Activated naive CD8-positive, alpha-beta T cell treated with anti-CD3 and anti-CD28 coated beads, Interleukin-2, amount 50 U/mL, for 24 hours (primary cell): ENCODE data around the gene P3H1.
"Not testable (repeated sequence)": the region's sequence is repeated elsewhere in the genome, so short reads cannot be mapped to it uniquely, and the experiment has no call there.

Experiments used
- ATAC-seq: fragments of 150-1000 bp; cut with Tn5 transposase; one replicate; pipeline ENCODE4 v1.10.0; 2021
- DNase-seq: peaks from one replicate; pipeline ENCODE4 v3.0.0; 2021
- H3K27ac Mint-ChIP-seq: one replicate; pipeline ENCODE4 v1.8.0; 2021; ENCODE audit warnings: mild to moderate bottlenecking, mixed read lengths
- H3K27me3 Mint-ChIP-seq: one replicate; pipeline ENCODE4 v1.8.0; 2021; ENCODE audit warnings: mixed read lengths
- H3K36me3 Mint-ChIP-seq: one replicate; pipeline ENCODE4 v1.8.0; 2021; ENCODE audit warnings: low read depth, mixed read lengths
- H3K4me1 Mint-ChIP-seq: one replicate; pipeline ENCODE4 v1.8.0; 2021; ENCODE audit warnings: mixed read lengths
- H3K4me3 Mint-ChIP-seq: one replicate; pipeline ENCODE4 v1.8.0; 2021; ENCODE audit warnings: mild to moderate bottlenecking, moderate library complexity, mixed read lengths
- H3K9me3 Mint-ChIP-seq: one replicate; pipeline ENCODE4 v1.8.0; 2021; ENCODE audit warnings: mixed read lengths

P3H1 gene

GRCh38 chr1:42766741-42767509 lies at the start of gene P3H1, which contains the start of gene C1orf50:
Gene P3H1, minus strand, starts transcription at chr1:42767028. Its CDS starts 57 bp downstream, at chr1:42766971.
Gene C1orf50, plus strand, starts transcription at chr1:42767249. Its CDS starts 63 bp downstream, at chr1:42767312.
- Mint-ChIP-seq H3K4me3 (no peak within 1 kb of the TSS), H3K36me3 (peaks cover 15% of the 10 kb centered on the region), H3K9me3 (no peaks in the 10 kb centered on the region), H3K4me1 (peaks cover 33% of the 10 kb centered on the region), H3K27ac (peak within 1 kb of the TSS; percentile 80), H3K27me3 (no peaks in the 10 kb centered on the region)
- peak; percentile 99 for DNase-seq
- ATAC-seq, result peak; percentile 97

DNA sequence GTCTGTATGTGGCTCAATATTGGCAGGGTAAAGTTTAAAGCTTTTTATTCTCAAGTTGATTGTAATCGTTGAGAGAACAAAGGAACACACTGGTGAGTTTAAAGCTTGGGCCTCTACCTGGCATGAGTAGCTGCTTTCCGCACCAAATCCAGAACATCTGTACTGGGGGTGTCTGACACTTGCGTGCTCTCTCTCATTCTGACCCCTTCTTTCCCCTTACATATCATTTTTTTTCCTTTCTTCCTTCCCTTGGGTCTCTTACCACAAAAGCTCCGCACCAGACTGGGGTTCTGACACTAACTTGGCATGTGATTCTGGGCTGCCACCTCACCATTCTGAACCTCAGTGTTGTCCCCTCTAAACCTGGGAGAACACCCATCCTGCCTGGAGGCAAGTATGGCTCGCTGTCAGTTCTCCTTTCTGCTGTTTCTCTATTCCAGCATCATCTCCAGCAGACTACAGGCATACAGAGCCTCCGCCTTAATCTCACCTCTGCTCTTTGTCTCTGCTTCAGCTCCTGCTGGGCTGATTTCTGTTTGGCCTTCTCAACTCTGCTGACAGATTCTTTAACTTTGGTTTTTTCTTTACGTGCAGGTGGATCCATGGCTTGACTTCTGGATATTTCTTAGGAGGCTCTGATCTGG lies 49.2 kb upstream of the P3H1 start:
- H3K4me3 Mint-ChIP-seq, result peak overlapping the region; percentile 81
- peak overlapping the region; percentile 79 for H3K27ac Mint-ChIP-seq
- peaks cover 4% of the 10 kb centered on the region for H3K36me3 Mint-ChIP-seq
- no peaks in the 10 kb centered on the region for H3K27me3 Mint-ChIP-seq
- peaks cover 19% of the 10 kb centered on the region for H3K4me1 Mint-ChIP-seq
- ATAC-seq, result peak; percentile 9
- no peaks in the 10 kb centered on the region for H3K9me3 Mint-ChIP-seq
- DNase-seq, result peak; percentile 13

GRCh38 chr1:42814815-42815214 lies 48.0 kb upstream of the P3H1 start:
- DNase-seq, ATAC-seq, H3K27ac Mint-ChIP-seq, H3K4me3 Mint-ChIP-seq, H3K9me3 Mint-ChIP-seq, H3K36me3 Mint-ChIP-seq, H3K27me3 Mint-ChIP-seq: not testable (repeated sequence)
- H3K4me1 Mint-ChIP-seq, result peaks cover 19% of the 10 kb centered on the region

DNA sequence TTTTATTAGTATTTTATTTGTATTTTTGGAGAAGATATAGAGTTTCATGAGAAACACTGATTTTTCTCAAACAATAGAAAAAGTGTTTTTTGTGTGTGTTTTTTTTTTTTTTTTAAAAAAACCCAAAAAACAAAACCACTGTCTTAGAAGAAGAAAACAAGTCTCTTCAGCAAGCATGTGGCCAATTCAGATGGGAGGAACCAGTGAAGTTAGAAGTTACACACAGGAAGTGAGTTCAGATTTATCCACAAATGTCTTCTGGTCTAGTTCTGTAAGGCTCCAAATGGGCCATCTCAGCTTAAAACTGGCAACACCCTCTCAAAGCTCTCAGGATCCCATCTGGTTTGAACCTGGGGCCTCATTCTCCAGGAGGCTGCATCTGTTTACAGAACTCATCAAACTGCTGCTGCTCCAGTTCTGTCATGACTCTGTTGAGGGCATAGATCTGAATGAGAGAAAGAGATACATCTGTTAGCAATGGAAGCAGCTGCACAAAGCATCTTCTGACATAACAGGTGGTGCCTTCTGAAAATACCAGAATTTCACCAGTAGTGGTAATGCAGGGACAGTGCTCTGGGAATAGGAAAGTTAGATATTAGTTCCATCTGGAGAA lies 40.3 kb upstream of the P3H1 start:
- Mint-ChIP-seq H3K4me3 (no peak overlapping the region), H3K4me1 (peaks cover 3% of the 10 kb centered on the region), H3K27ac (no peak overlapping the region), H3K9me3 (no peaks in the 10 kb centered on the region), H3K36me3 (no peaks in the 10 kb centered on the region), H3K27me3 (no peaks in the 10 kb centered on the region)
- DNase-seq (no peak), ATAC-seq (no peak)

- Mint-ChIP-seq H3K4me1 (peaks cover 3% of the 10 kb centered on the region), H3K9me3 (no peaks in the 10 kb centered on the region), H3K36me3 (no peaks in the 10 kb centered on the region), H3K27me3 (no peaks in the 10 kb centered on the region), H3K27ac (no peak overlapping the region), H3K4me3 (no peak overlapping the region)
- ATAC-seq, result no peak
- DNase-seq, result no peak
Observed at GRCh38 chr1:42806593-42806992, 39.8 kb upstream of the P3H1 start.

GRCh38 chr1:42806171-42806570 lies 39.3 kb upstream of the P3H1 start:
- H3K36me3 Mint-ChIP-seq, result no peaks in the 10 kb centered on the region
- peaks cover 3% of the 10 kb centered on the region for H3K4me1 Mint-ChIP-seq
- ATAC-seq (no peak), DNase-seq (no peak)
- no peak overlapping the region for H3K4me3 Mint-ChIP-seq
- no peak overlapping the region for H3K27ac Mint-ChIP-seq
- no peaks in the 10 kb centered on the region for H3K27me3 Mint-ChIP-seq
- H3K9me3 Mint-ChIP-seq, result no peaks in the 10 kb centered on the region

GRCh38 chr1:42801832-42802473 lies 35.1 kb upstream of the P3H1 start:
- Mint-ChIP-seq H3K9me3 (no peaks in the 10 kb centered on the region), H3K27ac (no peak overlapping the region), H3K36me3 (no peaks in the 10 kb centered on the region), H3K4me1 (peaks cover 3% of the 10 kb centered on the region), H3K4me3 (no peak overlapping the region), H3K27me3 (no peaks in the 10 kb centered on the region)
- ATAC-seq (no peak), DNase-seq (no peak)

DNA sequence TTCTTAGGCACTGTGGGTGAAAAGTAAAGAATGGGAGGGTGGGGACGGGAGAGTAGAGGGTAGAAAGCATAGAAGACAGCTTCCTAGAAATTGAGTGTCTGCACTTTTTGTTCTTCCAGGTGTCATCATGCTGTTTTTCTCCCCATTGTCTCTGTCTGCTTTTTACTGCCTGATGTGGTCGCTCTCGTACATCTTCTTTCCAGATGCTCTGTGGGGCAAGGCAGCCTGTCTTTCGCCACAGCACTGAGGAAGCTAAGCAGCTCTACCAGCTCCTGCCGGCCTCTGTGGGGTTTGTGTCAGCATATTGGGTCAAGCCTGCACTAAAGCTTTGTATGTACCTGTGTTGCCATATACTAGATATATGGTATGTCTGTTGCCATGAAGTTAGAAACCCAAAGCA lies 31.2 kb upstream of the P3H1 start:
- H3K4me3 Mint-ChIP-seq, result no peak overlapping the region
- no peaks in the 10 kb centered on the region for H3K36me3 Mint-ChIP-seq
- H3K9me3 Mint-ChIP-seq, result no peaks in the 10 kb centered on the region
- H3K4me1 Mint-ChIP-seq, result no peaks in the 10 kb centered on the region
- DNase-seq (no peak), ATAC-seq (no peak)
- H3K27ac Mint-ChIP-seq, result no peak overlapping the region
- H3K27me3 Mint-ChIP-seq, result no peaks in the 10 kb centered on the region

DNA sequence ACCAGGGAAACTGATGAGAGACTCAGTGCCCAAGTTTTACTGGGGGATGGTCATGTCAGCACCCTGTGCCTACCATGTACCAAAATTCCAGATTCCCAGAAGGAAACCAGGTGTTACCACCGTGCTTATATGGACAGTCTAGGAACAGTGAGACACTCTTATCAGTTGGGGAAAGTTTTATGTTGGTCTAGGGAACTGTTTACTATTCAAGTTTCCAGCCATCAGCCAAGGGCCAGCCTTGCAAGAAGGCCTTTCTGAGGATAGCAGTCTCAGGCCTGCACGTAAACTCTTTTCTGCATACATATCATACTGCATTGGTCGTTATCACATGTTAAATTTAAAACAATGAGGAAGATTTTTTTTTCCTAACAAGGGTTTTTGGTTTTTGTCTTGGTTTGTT lies 30.6 kb upstream of the P3H1 start:
- DNase-seq, result no peak
- Mint-ChIP-seq H3K4me1 (no peaks in the 10 kb centered on the region), H3K9me3 (no peaks in the 10 kb centered on the region), H3K27me3 (no peaks in the 10 kb centered on the region), H3K4me3 (no peak overlapping the region), H3K27ac (no peak overlapping the region), H3K36me3 (no peaks in the 10 kb centered on the region)
- no peak for ATAC-seq

GRCh38 chr1:42793824-42794223 lies 27.0 kb upstream of the P3H1 start:
- no peak for ATAC-seq
- no peaks in the 10 kb centered on the region for H3K36me3 Mint-ChIP-seq
- H3K4me1 Mint-ChIP-seq, result no peaks in the 10 kb centered on the region
- no peaks in the 10 kb centered on the region for H3K27me3 Mint-ChIP-seq
- no peak for DNase-seq
- H3K27ac Mint-ChIP-seq, result no peak overlapping the region
- H3K4me3 Mint-ChIP-seq, result no peak overlapping the region
- no peaks in the 10 kb centered on the region for H3K9me3 Mint-ChIP-seq

- no peak for ATAC-seq
- Mint-ChIP-seq H3K36me3 (peaks cover 7% of the 10 kb centered on the region), H3K27ac (no peak overlapping the region), H3K9me3 (no peaks in the 10 kb centered on the region), H3K4me1 (peaks cover 16% of the 10 kb centered on the region), H3K4me3 (no peak overlapping the region), H3K27me3 (no peaks in the 10 kb centered on the region)
- no peak for DNase-seq
Observed at GRCh38 chr1:42788021-42788420, 21.2 kb upstream of the P3H1 start.

GRCh38 chr1:42786097-42786496 lies 19.3 kb upstream of the P3H1 start:
- Mint-ChIP-seq H3K27ac (no peak overlapping the region), H3K27me3 (no peaks in the 10 kb centered on the region), H3K4me1 (peaks cover 16% of the 10 kb centered on the region), H3K9me3 (no peaks in the 10 kb centered on the region), H3K4me3 (no peak overlapping the region), H3K36me3 (peaks cover 14% of the 10 kb centered on the region)
- no peak for ATAC-seq
- no peak for DNase-seq

DNA sequence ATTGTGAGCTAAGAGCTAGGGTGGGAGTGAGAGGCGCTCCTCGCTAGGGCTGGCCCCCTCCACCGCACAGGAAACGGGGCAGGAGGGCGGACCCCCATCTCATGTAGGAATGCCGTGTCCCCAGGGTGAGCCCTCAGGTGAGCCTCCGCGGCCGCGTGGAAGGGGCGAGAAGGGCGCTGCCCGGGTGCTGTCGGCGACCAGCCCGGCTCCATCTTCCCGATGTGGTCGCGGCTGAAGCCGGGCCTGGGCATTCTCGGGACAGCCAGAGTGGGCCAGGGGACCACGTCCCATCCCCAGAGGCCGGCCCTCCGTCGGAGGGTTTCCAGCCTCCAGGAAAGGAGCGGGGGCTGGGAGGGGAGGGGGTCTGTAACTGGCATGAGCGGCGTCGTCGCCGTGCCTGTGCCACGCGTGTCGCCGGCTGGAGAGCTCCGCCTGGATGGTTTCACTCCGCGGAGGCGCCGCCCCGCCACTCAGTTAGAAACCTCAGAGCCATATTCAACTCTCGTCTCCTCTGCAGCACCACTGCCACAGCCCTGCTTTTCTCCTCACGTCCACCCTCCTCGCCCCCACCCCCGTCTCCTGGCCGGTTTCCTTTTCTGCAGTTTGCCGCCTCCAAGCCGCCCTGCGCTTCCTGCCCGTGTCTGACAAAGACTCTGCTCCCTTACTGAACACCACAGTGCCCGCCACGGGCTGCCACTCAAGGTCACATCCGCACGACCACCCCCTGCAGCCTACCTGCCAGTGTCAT lies 18.3 kb upstream of the P3H1 start, which contains the start of gene TMEM269:
Gene TMEM269, plus strand, starts transcription at position 46 of the 748 bp plus-strand sequence. CDS start 4,903 bp downstream, outside the sequence.
- Mint-ChIP-seq H3K4me3 (peak within 1 kb of the TSS; percentile 62), H3K36me3 (peaks cover 19% of the 10 kb centered on the region), H3K27me3 (no peaks in the 10 kb centered on the region), H3K4me1 (peaks cover 16% of the 10 kb centered on the region), H3K9me3 (no peaks in the 10 kb centered on the region), H3K27ac (no peak within 1 kb of the TSS)
- DNase-seq (peak; percentile 46), ATAC-seq (peak; percentile 55)

DNA sequence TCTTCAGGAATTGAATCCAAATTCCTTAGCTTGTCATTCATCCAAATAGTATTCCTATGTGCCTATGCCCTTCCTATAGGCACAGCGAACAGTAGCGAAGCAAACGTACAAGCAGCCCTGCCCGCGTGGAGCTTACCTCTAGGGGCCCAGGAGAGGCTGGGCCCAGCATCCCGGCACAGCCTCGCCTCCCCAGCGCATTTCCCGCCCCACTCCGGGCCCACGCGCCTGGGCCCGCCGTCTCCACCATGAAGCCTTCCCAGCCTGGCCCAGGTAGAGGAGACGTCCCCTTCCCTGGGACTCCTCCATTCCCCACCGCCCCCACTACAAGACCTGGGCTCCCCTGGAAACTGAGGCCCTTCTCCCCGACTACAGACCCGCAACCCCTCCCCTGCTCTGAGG lies 17.7 kb upstream of the P3H1 start:
- Mint-ChIP-seq H3K4me1 (peaks cover 20% of the 10 kb centered on the region), H3K36me3 (peaks cover 25% of the 10 kb centered on the region), H3K4me3 (no peak overlapping the region), H3K27ac (no peak overlapping the region), H3K27me3 (no peaks in the 10 kb centered on the region), H3K9me3 (no peaks in the 10 kb centered on the region)
- DNase-seq (no peak), ATAC-seq (no peak)
